CD4-positive, alpha-beta T cell treated with Interleukin-4 for 1 hour (primary cell): ENCODE data around the gene ADGRF3.
"Not testable (repeated sequence)": the region's sequence is repeated elsewhere in the genome, so short reads cannot be mapped to it uniquely, and the experiment has no call there.

ENCODE experiments used
- DNase-seq, 2 donors: peaks; one replicate each; pipeline ENCODE4 v3.0.0-alpha.2; 2020 to 2022

Gene ADGRF3

GRCh38 chr2:26317377-26318105 lies 29.0 kb downstream of the ADGRF3 start:
- no peak for DNase-seq

- DNase-seq = no peak
Measured at GRCh38 chr2:26316845-26317244, 29.7 kb downstream of the ADGRF3 start.

GRCh38 chr2:26316041-26316440 lies 30.5 kb downstream of the ADGRF3 start:
- no peak for DNase-seq

- DNase-seq = no peak
Measured at GRCh38 chr2:26314243-26314642, 32.3 kb downstream of the ADGRF3 start.

GRCh38 chr2:26313446-26313845 lies 33.1 kb downstream of the ADGRF3 start:
- no peak for DNase-seq

GRCh38 chr2:26312471-26312870 lies 34.1 kb downstream of the ADGRF3 start:
- no peak for DNase-seq

- no peak for DNase-seq
Measured at GRCh38 chr2:26309921-26310320, 36.7 kb downstream of the ADGRF3 start.

GRCh38 chr2:26305540-26305939 lies 41.0 kb downstream of the ADGRF3 start:
- no peak for DNase-seq

GRCh38 chr2:26305094-26305493 lies 41.5 kb downstream of the ADGRF3 start:
- not testable (repeated sequence) for DNase-seq

- DNase-seq = no peak
Measured at GRCh38 chr2:26302846-26303245, 43.7 kb downstream of the ADGRF3 start.

- peak in 1 of 2 donors; percentile 10 for DNase-seq
Measured at GRCh38 chr2:26300234-26300925, 46.2 kb downstream of the ADGRF3 start.

GRCh38 chr2:26299471-26300101 lies 47.0 kb downstream of the ADGRF3 start:
- peak in 1 of 2 donors; percentile 42 for DNase-seq

- peak; percentile 25 to 46 for DNase-seq
Measured at GRCh38 chr2:26298638-26299393, 47.8 kb downstream of the ADGRF3 start.

- DNase-seq = no peak
Measured at GRCh38 chr2:26298286-26298637, 48.3 kb downstream of the ADGRF3 start.

- DNase-seq = no peak
Measured at GRCh38 chr2:26297061-26297460, 49.5 kb downstream of the ADGRF3 start.

- no peak for DNase-seq
Measured at GRCh38 chr2:26295511-26295910, 51.1 kb downstream of the ADGRF3 start.

- no peak for DNase-seq
Measured at GRCh38 chr2:26292646-26293045, 53.9 kb downstream of the ADGRF3 start.

GRCh38 chr2:26290001-26290400 lies 56.6 kb downstream of the ADGRF3 start:
- no peak for DNase-seq

- no peak for DNase-seq
Measured at GRCh38 chr2:26285931-26286330, 60.7 kb downstream of the ADGRF3 start.

- no peak for DNase-seq
Measured at GRCh38 chr2:26284132-26284531, 62.5 kb downstream of the ADGRF3 start.

- no peak for DNase-seq
Measured at GRCh38 chr2:26283606-26284005, 63.0 kb downstream of the ADGRF3 start.

- no peak for DNase-seq
Measured at GRCh38 chr2:26281226-26281625, 65.4 kb downstream of the ADGRF3 start.

GRCh38 chr2:26279886-26280285 lies 66.7 kb downstream of the ADGRF3 start:
- DNase-seq = no peak
